Sigmoid colon (tissue), 4 donors: ENCODE data around the gene MDGA2.

Experiments used
- EP300 ChIP-seq, 4 donors: sonication (generic); formaldehyde crosslinking; IDR thresholded peaks; one replicate each; pipeline ENCODE4 v1.6.1; 2017; ENCODE audit warnings: antibody characterized with exemption in 4 of 4
- POLR2A ChIP-seq, 2 donors: fragments of 450-650 bp; IDR thresholded peaks; one replicate each; pipeline ENCODE4 v1.6.1; 2016; ENCODE audit warnings: antibody characterized with exemption in 2 of 2, mild to moderate bottlenecking in 2 of 2, moderate library complexity in 2 of 2
- POLR2AphosphoS5 ChIP-seq, 4 donors: sonication (generic); formaldehyde crosslinking; IDR thresholded peaks; one replicate each; pipeline ENCODE4 v1.6.1; 2017; ENCODE audit warnings: antibody characterized with exemption in 4 of 4
- TF ChIP-seq, protein P1 (sequence below), 4 experiments: fragments of 450-650 bp in 3 of 4; fragments of 200-600 bp in 1 of 4; IDR thresholded peaks; one replicate each; pipeline ENCODE4 v1.5.1; 2016 to 2019; ENCODE audit warnings: antibody characterized with exemption in 4 of 4, mild to moderate bottlenecking in 3 of 4, moderate library complexity in 2 of 4

DNA sequence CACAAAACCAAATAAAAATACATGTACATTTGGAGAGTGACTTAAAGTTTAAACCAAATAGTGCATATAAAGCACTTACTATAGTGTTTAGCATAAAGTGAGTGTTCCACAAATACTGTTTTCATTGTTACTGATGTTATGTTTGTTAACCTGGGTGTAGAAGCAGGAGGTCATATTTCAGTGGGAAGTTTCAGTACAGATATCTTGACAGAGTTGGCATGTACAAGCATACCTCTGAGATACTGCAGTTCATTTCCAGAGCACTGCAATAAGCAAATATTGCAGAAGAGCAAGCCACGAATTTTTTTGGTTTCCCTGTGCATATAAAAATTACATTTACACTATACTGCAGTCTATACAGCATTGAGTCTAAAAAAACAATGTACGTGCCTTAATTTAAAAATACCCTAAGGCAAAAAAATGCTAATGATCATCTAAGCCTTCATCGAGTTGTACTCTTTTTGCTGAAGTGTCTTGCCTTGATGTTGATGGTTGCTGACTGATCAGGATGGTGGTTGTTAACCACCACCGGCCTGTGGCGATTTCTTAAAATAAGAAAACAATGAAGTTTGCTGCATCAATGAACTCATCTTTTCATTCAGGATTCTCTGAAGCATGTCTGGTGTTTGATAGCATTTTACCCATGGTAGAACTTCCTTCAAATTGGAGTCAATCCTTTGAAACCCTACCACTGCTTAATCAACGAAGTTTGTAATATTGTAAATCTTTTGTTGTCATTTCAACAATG, 662.7 kb downstream of the MDGA2 start:
- TF ChIP-seq POLR2AphosphoS5 (IDR thresholded peaks at IDR 0.05) (no peak), POLR2A (IDR thresholded peaks at IDR 0.05) (no peak), EP300 (IDR thresholded peaks at IDR 0.05) (no peak)
- TF ChIP-seq, protein P1, sequence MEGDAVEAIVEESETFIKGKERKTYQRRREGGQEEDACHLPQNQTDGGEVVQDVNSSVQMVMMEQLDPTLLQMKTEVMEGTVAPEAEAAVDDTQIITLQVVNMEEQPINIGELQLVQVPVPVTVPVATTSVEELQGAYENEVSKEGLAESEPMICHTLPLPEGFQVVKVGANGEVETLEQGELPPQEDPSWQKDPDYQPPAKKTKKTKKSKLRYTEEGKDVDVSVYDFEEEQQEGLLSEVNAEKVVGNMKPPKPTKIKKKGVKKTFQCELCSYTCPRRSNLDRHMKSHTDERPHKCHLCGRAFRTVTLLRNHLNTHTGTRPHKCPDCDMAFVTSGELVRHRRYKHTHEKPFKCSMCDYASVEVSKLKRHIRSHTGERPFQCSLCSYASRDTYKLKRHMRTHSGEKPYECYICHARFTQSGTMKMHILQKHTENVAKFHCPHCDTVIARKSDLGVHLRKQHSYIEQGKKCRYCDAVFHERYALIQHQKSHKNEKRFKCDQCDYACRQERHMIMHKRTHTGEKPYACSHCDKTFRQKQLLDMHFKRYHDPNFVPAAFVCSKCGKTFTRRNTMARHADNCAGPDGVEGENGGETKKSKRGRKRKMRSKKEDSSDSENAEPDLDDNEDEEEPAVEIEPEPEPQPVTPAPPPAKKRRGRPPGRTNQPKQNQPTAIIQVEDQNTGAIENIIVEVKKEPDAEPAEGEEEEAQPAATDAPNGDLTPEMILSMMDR (IDR thresholded peaks at IDR 0.05): no peak
